GM10847 (cell line): ENCODE results near the gene PRELID3B.

Experiments used
- POLR2A ChIP-seq: IDR thresholded peaks from 2 replicates; pipeline ENCODE4 v1.6.1; 2011; ENCODE audit not compliant: insufficient read length; ENCODE audit errors: extremely low read depth

The PRELID3B gene

DNA sequence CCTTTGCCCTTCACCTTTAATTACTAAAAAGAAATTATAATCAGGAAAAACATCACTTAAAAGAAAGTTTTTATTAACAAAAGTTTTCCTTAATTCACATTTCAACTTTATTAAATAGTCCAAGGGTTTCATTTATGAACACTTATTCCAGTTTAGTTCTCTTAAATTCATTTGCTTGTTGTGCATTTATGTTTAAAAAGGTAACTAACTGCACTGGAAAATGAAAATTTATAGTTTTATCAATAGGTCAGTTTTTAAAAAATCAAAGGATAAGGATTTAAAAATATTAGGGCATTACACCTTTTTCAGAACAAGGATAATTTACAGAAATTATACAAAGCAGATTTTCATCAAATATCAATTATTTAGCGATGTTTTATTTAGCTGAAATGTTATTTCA is 9.5 kb downstream of the PRELID3B start:
- no peak for TF ChIP-seq POLR2A

- no peak for TF ChIP-seq POLR2A
Observed at GRCh38 chr20:59032713-59033059, 9.9 kb downstream of the PRELID3B start.

GRCh38 chr20:59032023-59032712 is 10.4 kb downstream of the PRELID3B start, which contains the start of gene ATP5F1E:
ATP5F1E (minus strand) TSS chr20:59032335; CDS start chr20:59032251, 84 bp downstream.
- peak; percentile 82 for TF ChIP-seq POLR2A

DNA sequence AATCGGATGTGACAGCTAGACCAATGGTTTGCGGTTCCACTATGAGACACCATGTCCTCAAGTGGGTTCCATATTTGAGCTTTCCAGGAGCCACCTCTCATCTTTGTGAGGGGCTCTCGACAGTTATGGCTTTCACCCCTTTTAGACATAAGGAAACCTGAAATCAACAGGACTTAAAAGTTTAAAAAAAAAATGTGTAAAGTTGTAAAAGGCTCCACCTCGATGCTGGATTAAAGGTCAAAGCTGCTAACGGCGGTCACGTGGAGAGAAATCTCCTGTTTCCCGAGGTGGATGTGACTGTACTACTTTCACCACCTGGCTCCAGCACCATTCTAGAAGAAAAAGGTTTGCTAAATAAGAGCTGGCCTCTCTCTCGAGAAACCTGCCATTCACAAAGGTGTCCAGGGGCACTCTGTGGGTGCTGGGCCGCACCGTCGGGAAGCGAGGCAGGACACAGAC is 11.0 kb downstream of the PRELID3B start:
- TF ChIP-seq POLR2A: no peak

- no peak for TF ChIP-seq POLR2A
Observed at GRCh38 chr20:59030911-59031563, 11.5 kb downstream of the PRELID3B start.

GRCh38 chr20:59028812-59029211 is 13.8 kb downstream of the PRELID3B start:
- TF ChIP-seq POLR2A: no peak

GRCh38 chr20:59027741-59028320 is 14.8 kb downstream of the PRELID3B start:
- TF ChIP-seq POLR2A: no peak

- no peak for TF ChIP-seq POLR2A
Observed at GRCh38 chr20:59026904-59027740, 15.5 kb downstream of the PRELID3B start.

- TF ChIP-seq POLR2A: no peak
Observed at GRCh38 chr20:59025511-59025910, 17.1 kb downstream of the PRELID3B start.

DNA sequence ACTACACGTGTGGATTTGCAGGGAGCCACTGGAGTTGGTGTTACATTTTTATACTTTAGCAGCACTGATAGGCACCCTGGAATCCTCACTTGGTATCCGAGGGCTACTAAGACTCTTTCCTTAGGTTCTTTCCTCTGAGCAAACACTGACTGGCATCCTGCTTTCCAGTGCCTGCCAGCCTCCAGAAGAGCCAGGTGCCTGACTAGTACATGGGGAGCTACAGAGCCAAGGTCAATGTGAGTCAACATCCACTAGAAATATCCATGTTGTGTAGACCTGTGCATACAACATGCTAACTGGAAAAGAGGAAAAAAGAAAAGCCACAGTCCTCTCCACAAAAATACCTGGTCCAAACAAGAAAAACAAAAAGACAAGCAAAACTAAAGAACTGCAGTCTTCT is 17.5 kb downstream of the PRELID3B start:
- no peak for TF ChIP-seq POLR2A

DNA sequence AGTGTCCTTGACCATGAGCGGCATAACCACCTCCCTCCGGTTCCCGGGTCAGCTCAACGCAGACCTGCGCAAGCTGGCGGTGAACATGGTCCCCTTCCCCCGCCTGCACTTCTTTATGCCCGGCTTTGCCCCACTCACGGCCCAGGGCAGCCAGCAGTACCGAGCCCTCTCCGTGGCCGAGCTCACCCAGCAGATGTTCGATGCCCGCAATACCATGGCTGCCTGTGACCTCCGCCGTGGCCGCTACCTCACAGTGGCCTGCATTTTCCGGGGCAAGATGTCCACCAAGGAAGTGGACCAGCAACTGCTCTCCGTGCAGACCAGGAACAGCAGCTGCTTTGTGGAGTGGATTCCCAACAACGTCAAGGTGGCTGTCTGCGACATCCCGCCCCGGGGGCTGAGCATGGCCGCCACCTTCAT is 18.5 kb downstream of the PRELID3B start:
- no peak for TF ChIP-seq POLR2A

GRCh38 chr20:59023616-59024015 is 19.0 kb downstream of the PRELID3B start:
- TF ChIP-seq POLR2A: no peak

- no peak for TF ChIP-seq POLR2A
Observed at GRCh38 chr20:59022754-59023153, 19.8 kb downstream of the PRELID3B start.

- TF ChIP-seq POLR2A: no peak
Observed at GRCh38 chr20:59020938-59021551, 21.5 kb downstream of the PRELID3B start.

- no peak for TF ChIP-seq POLR2A
Observed at GRCh38 chr20:59019217-59019616, 23.4 kb downstream of the PRELID3B start, which contains the start of gene TUBB1. TUBB1 (plus strand) TSS chr20:59019429; CDS start chr20:59019523, 94 bp downstream.

DNA sequence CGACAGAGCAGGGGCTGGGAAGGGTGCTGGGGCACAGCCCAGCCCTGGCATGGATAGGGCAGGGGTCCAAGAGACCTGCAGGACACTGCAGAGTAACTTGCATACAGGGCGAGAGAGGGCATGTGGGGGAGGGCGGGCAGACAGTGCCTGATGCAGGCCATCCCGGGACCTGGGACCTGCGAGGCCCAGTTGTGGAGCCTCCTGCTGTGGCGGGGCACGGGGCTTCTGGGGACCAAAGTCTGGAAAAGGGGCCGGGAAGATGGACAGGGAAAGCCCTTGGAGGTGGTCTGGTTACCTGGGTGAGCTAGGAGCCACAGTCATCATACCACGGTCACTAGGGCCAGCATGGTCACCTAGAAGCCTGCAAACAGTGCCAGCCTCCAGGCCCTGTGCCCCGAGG is 23.8 kb downstream of the PRELID3B start:
- TF ChIP-seq POLR2A: no peak
